Activated CD4-positive, alpha-beta T cell treated with anti-CD3 and anti-CD28 coated beads, Interleukin-10, Interleukin-2, amounts not matched to agents 100 ng/mL and 50 ng/mL, durations not matched to agents 16 hours and 8 hours (primary cell): ENCODE data around the gene CTNNA2.

Source experiments
- DNase-seq: peaks from one replicate; pipeline ENCODE4 v3.0.0-alpha.2; 2020

Gene CTNNA2

GRCh38 chr2:79512442-79513401, at the start of gene CTNNA2:
TSS of gene CTNNA2 (plus strand) at chr2:79513051.
- peak; percentile 36 for DNase-seq

- DNase-seq = no peak
Observed at GRCh38 chr2:79487399-79487798, 25.5 kb upstream of the CTNNA2 start.

- no peak for DNase-seq
Observed at GRCh38 chr2:79511320-79511951, 1.4 kb upstream of the CTNNA2 start.

GRCh38 chr2:79513711-79514110, 860 bp downstream of the CTNNA2 start:
- no peak for DNase-seq

GRCh38 chr2:79529636-79530035, 16.8 kb downstream of the CTNNA2 start:
- no peak for DNase-seq

- DNase-seq = no peak
Observed at GRCh38 chr2:79530443-79530842, 17.6 kb downstream of the CTNNA2 start.

GRCh38 chr2:79547568-79547967, 34.7 kb downstream of the CTNNA2 start:
- DNase-seq = no peak

GRCh38 chr2:79552653-79553052, 39.8 kb downstream of the CTNNA2 start:
- no peak for DNase-seq

- no peak for DNase-seq
Observed at GRCh38 chr2:79554899-79555298, 42.0 kb downstream of the CTNNA2 start.

GRCh38 chr2:79564065-79564464, 51.2 kb downstream of the CTNNA2 start:
- no peak for DNase-seq

GRCh38 chr2:79569048-79569447, 56.2 kb downstream of the CTNNA2 start:
- no peak for DNase-seq

GRCh38 chr2:79573895-79574674, 61.2 kb downstream of the CTNNA2 start:
- DNase-seq = no peak

GRCh38 chr2:79576451-79576850, 63.6 kb downstream of the CTNNA2 start:
- DNase-seq = no peak

- no peak for DNase-seq
Observed at GRCh38 chr2:79578952-79579351, 66.1 kb downstream of the CTNNA2 start.

- no peak for DNase-seq
Observed at GRCh38 chr2:79580175-79580574, 67.3 kb downstream of the CTNNA2 start.

GRCh38 chr2:79585701-79586433, 73.0 kb downstream of the CTNNA2 start:
- no peak for DNase-seq

GRCh38 chr2:79591281-79591680, 78.4 kb downstream of the CTNNA2 start:
- no peak for DNase-seq

- no peak for DNase-seq
Observed at GRCh38 chr2:79593237-79593867, 80.5 kb downstream of the CTNNA2 start.

GRCh38 chr2:79596403-79596802, 83.6 kb downstream of the CTNNA2 start:
- no peak for DNase-seq

- no peak for DNase-seq
Observed at GRCh38 chr2:79604748-79605147, 91.9 kb downstream of the CTNNA2 start.

- DNase-seq = no peak
Observed at GRCh38 chr2:79611448-79612016, 98.7 kb downstream of the CTNNA2 start.

GRCh38 chr2:79612999-79613398, 100.1 kb downstream of the CTNNA2 start:
- no peak for DNase-seq
